ENCODE data around the gene EDAR.

DNA sequence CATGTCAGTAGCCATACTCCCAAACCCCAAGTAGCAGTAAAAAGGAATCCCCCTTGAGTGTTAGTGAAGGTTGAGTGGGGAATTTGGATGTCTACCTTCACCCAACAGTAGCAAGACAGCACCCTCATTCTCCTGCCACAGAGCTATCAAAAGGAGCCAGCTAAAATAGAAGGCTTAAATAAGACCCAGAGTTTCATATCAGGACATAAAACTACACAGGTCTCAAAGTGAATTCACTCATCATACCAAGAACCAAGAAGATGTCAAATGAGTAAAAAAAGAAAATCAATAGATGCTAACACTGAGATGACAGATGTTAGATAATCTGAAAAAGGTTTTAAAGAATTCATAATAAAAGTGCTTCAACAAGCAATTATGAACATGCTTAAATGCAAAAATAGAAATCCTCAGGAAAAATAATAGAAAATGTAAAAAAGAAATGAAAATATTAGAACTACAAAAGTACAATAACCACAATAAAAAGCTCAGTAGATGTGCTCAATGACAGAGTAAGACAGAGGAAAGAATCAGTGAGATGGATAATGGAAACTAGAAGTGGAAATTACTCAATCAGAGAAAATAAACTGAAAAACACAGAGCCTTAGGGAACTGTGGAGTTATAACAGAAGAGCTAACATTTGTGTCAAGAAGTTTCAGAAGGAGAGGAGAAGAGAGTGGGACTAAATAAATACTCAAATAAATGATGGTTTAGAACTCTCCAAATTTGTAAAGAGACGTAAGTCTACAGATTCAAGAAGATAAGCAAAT lies 90.5 kb downstream of the EDAR start:
- TF ChIP-seq, protein P1, sequence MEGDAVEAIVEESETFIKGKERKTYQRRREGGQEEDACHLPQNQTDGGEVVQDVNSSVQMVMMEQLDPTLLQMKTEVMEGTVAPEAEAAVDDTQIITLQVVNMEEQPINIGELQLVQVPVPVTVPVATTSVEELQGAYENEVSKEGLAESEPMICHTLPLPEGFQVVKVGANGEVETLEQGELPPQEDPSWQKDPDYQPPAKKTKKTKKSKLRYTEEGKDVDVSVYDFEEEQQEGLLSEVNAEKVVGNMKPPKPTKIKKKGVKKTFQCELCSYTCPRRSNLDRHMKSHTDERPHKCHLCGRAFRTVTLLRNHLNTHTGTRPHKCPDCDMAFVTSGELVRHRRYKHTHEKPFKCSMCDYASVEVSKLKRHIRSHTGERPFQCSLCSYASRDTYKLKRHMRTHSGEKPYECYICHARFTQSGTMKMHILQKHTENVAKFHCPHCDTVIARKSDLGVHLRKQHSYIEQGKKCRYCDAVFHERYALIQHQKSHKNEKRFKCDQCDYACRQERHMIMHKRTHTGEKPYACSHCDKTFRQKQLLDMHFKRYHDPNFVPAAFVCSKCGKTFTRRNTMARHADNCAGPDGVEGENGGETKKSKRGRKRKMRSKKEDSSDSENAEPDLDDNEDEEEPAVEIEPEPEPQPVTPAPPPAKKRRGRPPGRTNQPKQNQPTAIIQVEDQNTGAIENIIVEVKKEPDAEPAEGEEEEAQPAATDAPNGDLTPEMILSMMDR (IDR thresholded peaks at IDR 0.05 in 4 of 5, conservative IDR thresholded peaks at IDR 0.05 in 1 of 5): no peak
- no peak for TF ChIP-seq POLR2A (IDR thresholded peaks at IDR 0.05)

Data from gastrocnemius medialis (tissue), 4 donors.